ENCODE results near the gene SNX27.
"Not testable (repeated sequence)": the region's sequence is repeated elsewhere in the genome, so short reads cannot be mapped to it uniquely, and the experiment has no call there.

Gene SNX27

DNA sequence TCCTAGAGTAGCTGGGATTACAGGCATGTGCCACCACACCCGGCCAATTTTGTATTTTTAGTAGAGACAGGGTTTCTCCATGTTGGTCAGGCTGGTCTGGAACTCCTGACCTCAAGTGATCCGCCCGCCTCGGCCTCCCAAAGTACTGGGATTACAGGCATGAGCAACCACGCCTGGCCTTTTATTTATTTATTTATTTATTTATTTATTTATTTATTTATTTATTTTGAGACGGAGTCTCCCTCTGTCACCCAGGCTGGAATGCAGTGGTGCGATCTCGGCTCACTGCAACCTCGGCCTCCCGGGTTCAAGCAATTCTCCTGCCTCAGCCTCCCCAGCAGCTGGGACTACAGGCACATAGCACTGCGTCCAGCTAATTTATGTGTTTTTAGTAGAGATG, 31.2 kb downstream of the SNX27 start:
- DNase-seq, result not testable (repeated sequence)

GRCh38 chr1:151644001-151644400, 32.2 kb downstream of the SNX27 start:
- DNase-seq, result no peak

DNA sequence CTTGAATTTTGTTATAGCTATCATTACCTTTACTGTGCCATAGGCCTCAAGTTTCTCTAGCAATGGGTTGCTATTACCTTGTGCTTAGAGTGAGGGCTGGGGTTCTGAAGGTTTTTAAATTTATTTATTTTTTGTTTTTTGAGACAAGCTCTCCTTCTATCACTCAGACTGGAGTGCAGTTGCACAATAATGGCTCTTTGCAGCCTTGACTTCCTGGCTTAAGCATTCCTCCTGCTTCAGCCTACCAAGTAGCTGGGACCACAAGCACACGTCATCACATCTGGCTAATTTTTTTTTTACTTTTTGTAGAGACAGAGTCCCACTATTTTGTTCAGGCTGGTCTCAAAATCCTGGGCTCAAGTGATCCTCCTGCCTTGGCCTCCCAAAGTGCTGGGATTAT, 41.5 kb downstream of the SNX27 start:
- DNase-seq, result no peak

- DNase-seq, result no peak
These were observed 43.5 kb downstream of the SNX27 start for GRCh38 chr1:151655371-151655770.

- DNase-seq, result no peak
These were observed 49.9 kb downstream of the SNX27 start for GRCh38 chr1:151661751-151662150.

- no peak for DNase-seq
These were observed 56.2 kb downstream of the SNX27 start for GRCh38 chr1:151668090-151668489.

DNA sequence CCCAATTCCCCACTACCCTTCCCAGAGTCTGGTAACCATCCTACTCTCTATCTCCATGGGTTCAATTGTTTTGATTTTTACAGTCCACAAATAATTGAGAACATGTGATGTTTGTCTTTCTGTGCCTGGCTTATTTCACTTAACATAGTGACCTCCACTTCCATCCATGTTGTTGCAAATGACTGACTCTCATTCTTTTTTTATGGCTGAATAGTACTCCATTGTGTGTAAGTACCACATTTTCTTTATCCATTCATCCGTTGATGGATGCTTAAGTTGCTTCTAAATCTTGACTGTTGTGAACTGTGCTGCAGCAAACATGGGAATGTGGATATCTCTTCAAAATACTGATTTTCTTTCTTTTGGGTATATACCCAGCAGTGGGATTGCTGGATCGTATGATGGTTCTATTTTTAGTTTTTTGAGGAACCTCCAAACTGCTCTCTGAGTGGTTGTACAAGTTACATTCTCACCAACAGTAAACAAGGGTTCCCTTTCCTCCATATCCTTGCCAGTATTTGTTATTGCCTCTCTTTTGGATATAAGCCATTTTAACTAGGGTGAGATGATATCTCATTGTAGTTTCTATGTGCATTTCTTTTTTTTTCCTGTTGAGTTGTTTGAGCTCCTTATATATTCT, 58.3 kb downstream of the SNX27 start:
- DNase-seq, result not testable (repeated sequence)

GRCh38 chr1:151673407-151673806, 61.6 kb downstream of the SNX27 start:
- no peak for DNase-seq

DNA sequence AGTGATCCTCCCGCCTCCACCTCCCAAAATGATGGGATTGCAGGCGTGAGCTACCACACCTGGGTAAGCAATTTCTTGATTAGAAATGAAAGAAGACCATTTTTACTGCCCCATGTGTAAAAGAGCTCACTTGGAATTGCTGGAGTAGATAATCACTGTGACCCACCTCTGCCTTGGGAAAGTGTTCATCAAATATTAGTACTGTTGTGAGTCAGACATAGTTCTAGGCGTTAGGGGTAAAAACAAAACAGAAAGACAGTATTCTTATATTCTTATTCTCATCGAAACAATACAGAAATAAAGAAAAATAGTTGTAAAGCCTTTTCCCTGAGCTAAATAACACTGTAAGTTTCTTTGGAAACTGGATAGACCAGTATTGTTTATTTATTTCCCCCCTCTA, 68.5 kb downstream of the SNX27 start:
- no peak for DNase-seq

DNA sequence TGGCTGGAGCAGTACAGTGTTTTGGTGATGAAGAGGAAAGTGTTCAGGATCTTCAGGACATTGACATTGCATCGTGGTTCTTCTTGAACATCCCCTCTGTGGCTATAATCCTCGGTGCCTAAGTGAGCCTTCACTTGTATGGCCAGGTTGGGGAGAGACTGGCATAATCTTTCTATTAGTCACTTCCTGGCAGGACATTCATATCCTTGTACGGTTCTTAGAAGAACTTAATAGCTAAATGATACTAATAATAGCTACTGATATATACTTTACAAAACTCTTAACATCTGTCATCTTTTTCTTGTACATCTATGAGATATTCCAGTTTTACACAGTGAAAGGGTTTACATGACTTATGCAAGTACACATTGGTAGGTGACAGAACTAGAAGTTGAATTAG, 69.0 kb downstream of the SNX27 start:
- no peak for DNase-seq

GRCh38 chr1:151681923-151682322, 70.1 kb downstream of the SNX27 start:
- DNase-seq, result no peak

- DNase-seq, result not testable (repeated sequence)
These were observed 71.1 kb downstream of the SNX27 start for GRCh38 chr1:151682901-151683300.

- no peak for DNase-seq
These were observed 72.3 kb downstream of the SNX27 start for GRCh38 chr1:151684128-151684527.

DNA sequence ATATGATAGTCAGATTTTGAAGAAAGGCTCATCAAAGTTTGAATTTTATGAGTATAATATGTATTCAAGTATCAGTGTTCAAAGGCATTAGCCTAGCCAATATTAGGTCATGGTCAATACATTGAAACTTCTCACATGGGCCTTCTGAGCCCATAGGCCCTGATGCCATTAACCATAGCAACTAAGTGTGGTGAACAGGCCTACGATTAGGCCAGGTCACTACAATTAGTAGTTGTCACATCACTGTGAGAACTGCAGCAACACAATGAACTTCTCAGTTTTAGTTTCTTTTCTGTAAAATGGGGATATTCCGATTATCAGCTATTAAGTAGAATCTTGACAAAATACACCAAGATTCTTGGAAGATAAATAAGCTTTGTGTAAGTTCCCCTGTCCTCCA, 74.7 kb downstream of the SNX27 start:
- no peak for DNase-seq

DNA sequence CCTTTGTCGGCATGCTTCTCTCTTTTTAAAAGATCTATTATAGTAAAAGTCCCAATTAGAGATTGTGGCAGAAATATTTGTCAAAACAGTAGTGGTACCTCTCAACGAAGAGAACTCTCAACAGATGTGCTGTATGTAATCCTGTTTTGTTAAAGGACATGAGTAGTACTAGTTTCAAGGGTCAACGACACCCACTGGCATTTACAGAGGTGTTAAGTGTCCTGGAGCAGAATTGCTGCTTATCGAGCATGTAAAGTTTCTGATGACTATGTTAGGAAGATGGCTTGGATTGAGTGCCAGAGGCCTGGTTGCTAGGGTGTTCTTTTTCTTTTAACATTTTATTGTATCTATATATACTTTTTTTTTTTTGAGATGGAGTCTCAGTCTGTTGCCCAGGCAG, 77.6 kb downstream of the SNX27 start:
- no peak for DNase-seq

- DNase-seq, result no peak
These were observed 80.4 kb downstream of the SNX27 start for GRCh38 chr1:151692226-151692625.

GRCh38 chr1:151693057-151693651, 81.3 kb downstream of the SNX27 start:
- DNase-seq, result no peak

DNA sequence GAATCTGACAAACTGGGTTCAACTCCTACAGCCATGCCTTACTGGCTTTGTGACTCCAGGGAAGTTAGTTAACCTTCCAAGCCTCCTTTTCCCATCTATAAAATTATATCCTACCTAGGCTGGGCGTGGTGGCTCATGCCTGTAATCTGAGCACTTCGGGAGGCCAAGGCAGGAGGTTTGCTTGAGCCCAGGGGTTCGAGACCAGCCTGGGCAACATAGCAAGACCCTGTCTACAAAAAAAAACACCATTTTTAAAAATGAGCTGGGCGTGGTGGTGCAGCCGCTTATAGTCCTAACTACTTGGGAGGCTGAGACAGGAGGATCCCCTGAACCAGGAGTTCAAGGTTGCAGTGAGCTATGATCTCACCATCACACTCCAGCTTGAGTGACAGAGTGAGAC, 89.7 kb downstream of the SNX27 start:
- no peak for DNase-seq

- DNase-seq, result no peak
These were observed 91.1 kb downstream of the SNX27 start for GRCh38 chr1:151702936-151703335.

DNA sequence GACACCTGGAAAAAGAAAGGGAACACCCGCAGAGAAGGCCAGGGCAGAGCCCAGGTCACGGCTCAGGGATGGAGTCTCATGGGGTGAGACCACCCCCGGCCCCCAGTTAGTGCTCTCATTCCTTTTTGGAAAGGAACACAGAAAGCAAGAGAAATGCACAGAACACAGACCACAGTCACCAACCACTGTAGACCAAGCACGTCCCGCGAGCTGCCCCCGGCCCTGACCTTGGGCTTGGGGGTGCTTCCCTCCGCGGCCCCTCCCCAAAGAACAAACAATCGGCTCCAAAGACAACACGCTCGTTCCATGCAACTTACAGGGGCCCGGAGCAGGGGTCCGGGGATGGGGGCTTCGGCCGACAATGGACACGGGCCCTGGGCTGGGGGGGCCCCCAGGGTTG, 92.0 kb downstream of the SNX27 start:
- DNase-seq, result no peak

GRCh38 chr1:151704246-151704645, 92.4 kb downstream of the SNX27 start:
- DNase-seq, result no peak

DNA sequence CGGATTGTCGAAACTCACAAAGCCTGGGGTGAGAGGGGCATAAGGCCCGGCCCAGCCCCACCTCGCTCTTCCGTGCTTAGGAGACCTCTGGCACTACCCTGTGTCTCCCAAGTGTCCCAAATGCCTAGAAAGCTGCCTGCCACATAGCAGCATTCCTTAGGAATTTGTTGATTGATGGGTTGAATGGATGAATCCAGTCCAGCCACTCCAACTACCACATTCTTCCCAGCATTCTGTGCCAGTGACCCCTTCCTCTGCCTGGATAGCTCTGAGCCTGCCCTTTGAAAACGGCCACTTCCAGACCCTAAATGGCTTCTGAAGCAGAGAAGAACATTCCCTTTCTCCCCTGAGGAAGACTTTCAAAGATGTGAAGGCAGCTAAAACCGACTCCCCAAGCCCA, 93.3 kb downstream of the SNX27 start:
- DNase-seq, result no peak

DNA sequence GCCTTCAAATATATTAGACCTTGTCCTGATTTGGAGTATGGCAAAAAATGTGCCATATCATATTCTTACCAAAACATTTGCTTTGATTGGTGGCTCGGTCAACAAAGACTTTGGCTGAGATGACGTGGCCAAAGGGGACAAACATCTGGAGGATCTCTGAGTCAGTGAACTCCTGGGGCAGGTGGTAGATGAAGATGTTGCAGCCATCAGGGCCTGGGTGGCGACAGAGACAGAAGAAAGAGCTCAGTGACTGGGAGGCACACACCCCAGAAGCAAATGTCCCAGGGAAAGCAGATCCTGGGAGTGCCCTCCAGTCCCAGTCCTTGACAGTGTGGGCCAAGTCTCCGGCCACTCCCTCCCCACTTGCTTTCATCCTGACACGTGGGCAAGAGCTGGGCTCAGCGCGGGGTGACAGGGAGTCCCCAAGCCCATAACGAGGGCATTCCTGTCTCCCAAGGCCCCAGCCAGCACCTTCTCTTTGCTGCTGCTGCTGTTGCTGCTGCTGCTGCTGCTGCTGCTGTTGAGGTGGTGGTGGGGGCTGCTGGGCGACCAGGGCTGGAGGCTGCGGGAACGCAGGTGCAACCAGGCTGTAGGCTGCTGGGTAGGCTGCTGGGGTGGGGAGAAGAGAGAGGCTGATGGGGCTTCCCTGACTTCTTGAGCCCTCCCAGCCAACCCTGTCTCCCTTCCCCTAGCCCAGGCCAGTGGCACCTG, 94.1 kb downstream of the SNX27 start:
- DNase-seq, result no peak
